ENCODE results near the gene ZNF195. TPM values are rescaled to one million over a fixed set of nuclear protein-coding genes. Genes with fewer than 3 reads are reported as not detected.

The ZNF195 gene
- polyA plus RNA-seq, 3 donors = 33.8 to 39.7 (median 37.8) TPM

Other genes starting within 250 kb of the ZNF195 start
- gene OSBPL5, start 213.8 kb downstream of the ZNF195 start, polyA plus RNA-seq (ENCODE audit: insufficient read length in 3 of 3) = 10 to 100 TPM; 15.7 to 17.5 (median 16.5) TPM
- gene MRGPRG, start 160.3 kb downstream of the ZNF195 start, polyA plus RNA-seq (ENCODE audit: insufficient read length in 3 of 3) = not detected
- gene MRGPRE, start 146.7 kb downstream of the ZNF195 start, polyA plus RNA-seq (ENCODE audit: insufficient read length in 3 of 3) = not detected

Data from right renal cortex interstitium (tissue), 3 donors.